Activated T-cell treated with anti-CD3 and anti-CD28 coated beads, Interleukin-2, amount 50 U/mL, for 24 hours (primary cell): ENCODE measurements around the gene AGPAT3.
"Not testable (repeated sequence)": the region's sequence is repeated elsewhere in the genome, so short reads cannot be mapped to it uniquely, and the experiment has no call there.

Source experiments
- DNase-seq: peaks from one replicate; pipeline ENCODE4 v3.0.0-alpha.2; 2020
- H3K27ac Mint-ChIP-seq: 2 replicates; pipeline ENCODE4 v1.8.0; 2020; ENCODE audit warnings: mild to moderate bottlenecking, mixed read lengths
- H3K27me3 Mint-ChIP-seq: 2 replicates; pipeline ENCODE4 v1.8.0; 2020; ENCODE audit warnings: mixed read lengths
- H3K36me3 Mint-ChIP-seq: 2 replicates; pipeline ENCODE4 v1.8.0; 2020; ENCODE audit warnings: low read depth, mixed read lengths
- H3K4me1 Mint-ChIP-seq: 2 replicates; pipeline ENCODE4 v1.8.0; 2020; ENCODE audit warnings: low read depth, mixed read lengths
- H3K4me3 Mint-ChIP-seq: 2 replicates; pipeline ENCODE4 v1.8.0; 2020; ENCODE audit warnings: mild to moderate bottlenecking, moderate library complexity, mixed read lengths
- H3K9me3 Mint-ChIP-seq: 2 replicates; pipeline ENCODE4 v1.8.0; 2020; ENCODE audit warnings: mixed read lengths

Gene AGPAT3

DNA sequence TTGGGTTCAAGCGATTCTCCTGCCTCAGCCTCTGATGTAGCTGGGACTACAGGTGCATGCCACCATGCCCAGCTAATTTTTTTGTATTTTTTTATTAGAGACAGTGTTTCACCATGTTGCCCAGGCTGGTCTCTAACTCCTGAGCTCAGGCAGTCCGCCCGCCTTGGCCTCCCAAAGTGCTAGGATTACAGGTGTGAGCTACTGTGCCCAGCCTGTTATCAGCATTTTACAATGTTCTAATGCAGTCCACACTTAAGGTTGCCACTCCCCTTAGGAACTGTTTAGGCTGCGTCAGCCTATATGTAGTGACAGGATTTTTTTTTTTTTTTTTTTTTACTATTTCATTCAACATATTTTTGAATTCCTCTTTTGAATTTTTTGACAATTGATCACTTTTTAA is 30.2 kb downstream of the AGPAT3 start:
- H3K9me3 Mint-ChIP-seq = no peaks in the 10 kb centered on the region
- peaks cover 55% of the 10 kb centered on the region for H3K36me3 Mint-ChIP-seq
- no peak overlapping the region for H3K4me3 Mint-ChIP-seq
- no peak overlapping the region for H3K27ac Mint-ChIP-seq
- DNase-seq = no peak
- H3K4me1 Mint-ChIP-seq = peaks cover 44% of the 10 kb centered on the region
- H3K27me3 Mint-ChIP-seq = no peaks in the 10 kb centered on the region

DNA sequence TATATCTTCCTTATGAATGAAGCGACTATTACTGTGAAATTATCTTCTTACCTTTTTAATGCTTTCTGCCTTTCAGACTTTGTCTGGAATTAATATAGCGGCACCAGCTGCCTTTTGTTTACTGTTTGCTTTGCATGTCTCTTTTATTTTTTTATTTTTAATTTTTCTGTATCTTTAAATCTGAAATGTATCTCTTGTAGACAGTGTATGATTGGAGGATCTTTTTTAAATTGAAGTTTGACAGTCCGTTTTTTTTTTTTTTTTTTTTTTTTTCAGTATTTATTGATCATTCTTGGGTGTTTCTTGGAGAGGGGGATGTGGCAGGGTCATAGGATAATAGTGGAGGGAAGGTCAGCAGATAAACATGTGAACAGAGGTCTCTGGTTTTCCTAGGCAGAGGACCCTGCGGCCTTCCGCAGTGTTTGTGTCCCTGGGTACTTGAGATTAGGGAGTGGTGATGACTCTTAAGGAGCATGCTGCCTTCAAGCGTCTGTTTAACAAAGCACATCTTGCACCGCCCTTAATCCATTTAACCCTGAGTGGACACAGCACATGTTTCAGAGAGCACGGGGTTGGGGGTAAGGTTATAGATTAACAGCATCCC is 31.8 kb downstream of the AGPAT3 start:
- peaks cover 59% of the 10 kb centered on the region for H3K36me3 Mint-ChIP-seq
- H3K4me1 Mint-ChIP-seq = peaks cover 43% of the 10 kb centered on the region
- not testable (repeated sequence) for H3K4me3 Mint-ChIP-seq, H3K9me3 Mint-ChIP-seq, H3K27me3 Mint-ChIP-seq, H3K27ac Mint-ChIP-seq, DNase-seq

DNA sequence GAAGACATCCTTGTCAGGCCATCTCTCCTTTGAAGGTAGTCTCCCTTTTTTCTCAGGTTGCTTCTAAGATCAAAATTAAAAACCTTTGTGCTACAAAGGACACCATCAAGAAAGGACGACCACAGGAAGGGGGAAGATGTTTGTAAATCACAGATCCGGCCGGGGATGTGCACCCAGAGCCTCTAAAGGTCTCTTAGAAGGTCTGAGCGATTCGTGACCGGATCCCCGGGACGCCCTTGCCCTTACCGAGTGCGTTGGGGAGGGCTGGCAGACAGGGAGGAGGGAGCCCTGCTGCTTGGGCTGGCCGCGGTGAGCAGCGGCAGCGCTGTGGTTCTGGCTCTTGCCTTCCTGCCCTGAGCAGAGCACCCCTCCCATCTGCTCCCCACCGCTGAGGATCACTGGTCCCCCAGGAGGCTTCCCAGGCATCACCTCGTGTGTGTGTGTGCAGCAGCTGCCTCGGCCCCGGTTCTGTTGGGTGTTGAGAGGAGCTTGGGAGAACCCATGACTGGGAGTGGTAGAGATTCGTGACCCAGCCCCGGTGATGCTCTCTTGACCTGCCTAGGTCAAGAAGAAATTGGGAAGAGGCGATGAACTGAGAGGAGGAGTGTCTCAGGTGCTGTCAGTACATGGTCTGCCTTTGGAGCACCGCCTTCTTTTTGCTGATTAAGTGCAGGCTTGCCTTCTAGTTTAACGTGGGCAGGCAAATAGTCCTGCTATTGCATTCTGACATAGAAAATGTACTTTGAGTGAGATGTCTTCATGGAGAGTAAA is 34.5 kb downstream of the AGPAT3 start:
- H3K4me1 Mint-ChIP-seq = peaks cover 25% of the 10 kb centered on the region
- H3K27ac Mint-ChIP-seq = peak overlapping the region; percentile 33
- peaks cover 49% of the 10 kb centered on the region for H3K36me3 Mint-ChIP-seq
- no peaks in the 10 kb centered on the region for H3K9me3 Mint-ChIP-seq
- no peak overlapping the region for H3K4me3 Mint-ChIP-seq
- no peaks in the 10 kb centered on the region for H3K27me3 Mint-ChIP-seq
- DNase-seq = no peak

DNA sequence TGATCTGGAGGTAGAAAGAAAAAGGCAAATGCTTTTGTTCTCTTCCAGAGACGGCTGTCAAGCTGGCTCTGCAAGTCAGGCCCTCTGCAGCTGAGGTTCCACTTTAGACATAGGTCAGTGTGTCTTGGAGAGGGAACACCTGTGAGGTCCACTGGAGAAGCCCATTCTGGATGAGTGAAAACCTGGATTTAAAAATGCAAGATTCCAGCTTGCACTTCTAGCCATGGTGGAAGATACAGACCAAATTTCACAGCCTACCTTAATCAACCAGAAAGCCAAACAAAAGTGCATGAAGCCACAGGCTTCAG is 35.0 kb downstream of the AGPAT3 start:
- H3K27me3 Mint-ChIP-seq = no peaks in the 10 kb centered on the region
- H3K9me3 Mint-ChIP-seq = no peaks in the 10 kb centered on the region
- peaks cover 52% of the 10 kb centered on the region for H3K36me3 Mint-ChIP-seq
- H3K4me1 Mint-ChIP-seq = peaks cover 21% of the 10 kb centered on the region
- H3K27ac Mint-ChIP-seq = no peak overlapping the region
- H3K4me3 Mint-ChIP-seq = no peak overlapping the region
- no peak for DNase-seq

DNA sequence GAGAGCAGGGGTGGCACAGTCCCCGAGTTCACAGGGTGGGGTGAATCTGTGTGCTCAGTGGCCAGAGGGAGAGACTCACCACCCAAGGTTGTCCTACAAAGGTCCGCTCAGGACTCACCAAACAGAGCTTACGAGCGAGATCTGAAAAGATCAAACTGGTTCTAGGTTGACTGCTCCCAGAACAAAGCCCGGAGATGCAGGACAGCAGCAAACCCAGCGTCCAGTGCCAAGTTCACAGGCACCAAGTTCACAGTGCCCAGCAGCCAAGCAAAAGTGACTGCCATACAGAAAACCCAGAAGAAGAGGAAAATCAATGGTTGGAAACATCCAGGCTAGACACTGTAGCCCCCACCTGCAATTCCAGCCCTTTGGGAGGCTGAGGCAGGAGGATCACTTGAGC is 35.7 kb downstream of the AGPAT3 start:
- no peak overlapping the region for H3K4me3 Mint-ChIP-seq
- H3K4me1 Mint-ChIP-seq = peaks cover 21% of the 10 kb centered on the region
- H3K27ac Mint-ChIP-seq = no peak overlapping the region
- no peak for DNase-seq
- no peaks in the 10 kb centered on the region for H3K27me3 Mint-ChIP-seq
- H3K9me3 Mint-ChIP-seq = no peaks in the 10 kb centered on the region
- H3K36me3 Mint-ChIP-seq = peaks cover 56% of the 10 kb centered on the region

DNA sequence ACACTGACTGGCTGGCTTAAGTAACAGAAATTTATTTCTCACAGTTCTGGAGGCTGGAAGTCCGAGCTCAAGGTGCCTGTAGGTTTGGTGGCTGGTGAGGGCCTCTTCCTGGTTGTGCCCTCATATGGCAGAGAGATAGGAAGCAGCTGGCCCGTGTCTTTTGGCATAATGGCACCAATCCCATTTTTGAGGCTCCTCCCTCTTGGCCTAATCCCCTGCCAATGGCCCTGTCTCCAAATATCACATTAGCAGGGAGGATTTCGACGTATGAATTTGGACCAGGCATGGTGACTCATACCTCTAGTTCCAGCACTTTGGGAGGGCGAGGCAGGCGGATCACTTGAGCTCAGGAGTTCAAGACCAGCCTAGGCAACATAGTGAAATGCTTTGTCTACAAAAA is 37.4 kb downstream of the AGPAT3 start:
- H3K9me3 Mint-ChIP-seq = no peaks in the 10 kb centered on the region
- no peak for DNase-seq
- no peak overlapping the region for H3K4me3 Mint-ChIP-seq
- no peak overlapping the region for H3K27ac Mint-ChIP-seq
- peaks cover 71% of the 10 kb centered on the region for H3K36me3 Mint-ChIP-seq
- H3K27me3 Mint-ChIP-seq = no peaks in the 10 kb centered on the region
- peaks cover 19% of the 10 kb centered on the region for H3K4me1 Mint-ChIP-seq

DNA sequence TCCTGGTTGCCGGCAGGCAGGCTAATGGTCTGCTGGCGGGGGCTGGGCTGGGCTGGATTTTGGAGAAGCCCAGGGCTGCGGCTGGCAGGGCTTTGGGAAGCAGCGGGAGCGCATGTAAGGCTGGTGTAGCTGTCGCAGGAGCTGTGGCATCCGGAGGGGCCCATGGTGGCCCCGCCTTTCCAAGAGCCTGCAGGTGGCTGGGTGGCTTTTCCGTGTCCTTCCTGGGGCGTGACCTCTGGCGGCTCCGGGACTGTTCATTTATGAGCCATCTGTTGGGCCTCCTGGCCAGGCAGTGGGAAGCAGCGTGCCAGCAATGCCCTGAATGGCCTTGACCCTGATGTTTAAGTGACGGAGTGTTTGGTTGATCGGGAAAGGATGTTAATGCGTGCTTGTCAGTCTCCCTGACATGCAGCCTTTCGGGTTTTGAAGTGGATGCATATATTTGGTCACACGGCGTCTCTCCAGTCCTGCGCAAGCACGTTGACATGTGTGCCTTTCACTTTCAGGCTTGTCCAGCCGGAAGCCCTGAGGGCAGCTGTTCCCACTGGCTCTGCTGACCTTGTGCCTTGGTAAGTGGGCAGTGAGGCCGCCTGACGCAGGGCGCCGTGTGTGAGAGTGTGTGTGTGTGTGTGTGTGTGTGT is 38.5 kb downstream of the AGPAT3 start:
- Mint-ChIP-seq H3K27ac (no peak overlapping the region), H3K36me3 (peaks cover 71% of the 10 kb centered on the region), H3K9me3 (no peaks in the 10 kb centered on the region), H3K4me1 (peaks cover 13% of the 10 kb centered on the region), H3K4me3 (no peak overlapping the region), H3K27me3 (no peaks in the 10 kb centered on the region)
- no peak for DNase-seq

DNA sequence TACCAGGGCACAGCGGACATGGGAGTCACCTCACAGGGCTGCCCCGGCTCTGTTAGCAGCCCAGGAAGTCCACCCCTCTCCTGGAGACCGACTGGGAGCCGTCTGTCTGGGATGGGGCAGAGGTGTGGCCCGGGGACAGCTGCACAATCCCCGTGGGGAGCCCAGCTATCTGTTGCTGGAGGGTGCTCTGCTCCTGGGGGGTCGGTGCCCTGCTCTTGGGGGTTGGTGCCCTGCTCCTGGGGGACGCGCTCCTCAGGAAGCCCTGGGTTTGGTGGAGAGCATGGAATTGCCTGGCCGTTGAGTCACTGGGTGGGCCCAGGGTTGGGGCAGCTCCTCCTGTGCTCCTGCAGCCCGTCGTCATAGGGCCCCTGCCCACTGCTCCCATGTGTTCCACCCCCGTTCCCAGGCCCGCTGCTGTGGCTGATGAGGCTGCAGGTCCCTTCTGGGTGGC is 39.3 kb downstream of the AGPAT3 start:
- no peaks in the 10 kb centered on the region for H3K9me3 Mint-ChIP-seq
- peaks cover 64% of the 10 kb centered on the region for H3K36me3 Mint-ChIP-seq
- peaks cover 13% of the 10 kb centered on the region for H3K4me1 Mint-ChIP-seq
- no peaks in the 10 kb centered on the region for H3K27me3 Mint-ChIP-seq
- H3K27ac Mint-ChIP-seq = peak overlapping the region; percentile 9
- no peak overlapping the region for H3K4me3 Mint-ChIP-seq
- no peak for DNase-seq

DNA sequence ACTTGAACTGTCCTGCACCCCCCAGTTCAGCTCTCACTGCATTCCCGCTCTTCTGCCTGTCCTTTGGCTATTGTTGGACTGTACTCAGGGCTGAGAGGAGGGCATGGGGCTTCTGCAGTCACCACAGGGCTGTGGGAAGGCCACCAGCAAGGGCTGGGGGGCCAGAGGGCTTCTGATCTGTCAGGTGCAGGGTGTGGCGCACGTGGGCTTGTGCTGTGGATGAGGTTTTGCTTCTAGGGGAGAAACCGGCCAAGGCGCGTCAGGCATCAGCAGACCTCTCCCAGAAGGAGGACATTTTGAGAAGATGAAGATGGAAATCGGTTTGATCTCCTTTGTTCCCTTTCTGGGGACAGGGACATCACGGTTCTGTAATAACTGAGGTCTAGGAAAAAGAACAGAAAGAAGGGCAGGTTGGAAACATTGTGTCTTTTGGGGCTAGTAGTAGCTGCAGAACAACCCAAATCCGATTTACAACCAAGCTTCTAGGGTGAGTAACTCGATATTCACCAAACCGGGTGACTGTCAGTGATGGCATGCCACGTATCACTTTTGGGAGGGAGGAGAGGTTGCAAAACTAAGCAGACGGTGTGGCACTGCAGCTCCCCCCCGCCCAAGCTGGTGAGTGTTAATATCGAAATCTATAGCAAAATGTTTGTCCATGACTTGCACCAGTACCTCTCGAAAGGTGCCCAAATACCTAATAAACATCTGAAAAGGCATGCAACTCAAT is 40.9 kb downstream of the AGPAT3 start:
- Mint-ChIP-seq H3K4me1 (peaks cover 25% of the 10 kb centered on the region), H3K4me3 (no peak overlapping the region), H3K27ac (peak overlapping the region; percentile 62), H3K27me3 (no peaks in the 10 kb centered on the region), H3K9me3 (no peaks in the 10 kb centered on the region), H3K36me3 (peaks cover 59% of the 10 kb centered on the region)
- DNase-seq = no peak

DNA sequence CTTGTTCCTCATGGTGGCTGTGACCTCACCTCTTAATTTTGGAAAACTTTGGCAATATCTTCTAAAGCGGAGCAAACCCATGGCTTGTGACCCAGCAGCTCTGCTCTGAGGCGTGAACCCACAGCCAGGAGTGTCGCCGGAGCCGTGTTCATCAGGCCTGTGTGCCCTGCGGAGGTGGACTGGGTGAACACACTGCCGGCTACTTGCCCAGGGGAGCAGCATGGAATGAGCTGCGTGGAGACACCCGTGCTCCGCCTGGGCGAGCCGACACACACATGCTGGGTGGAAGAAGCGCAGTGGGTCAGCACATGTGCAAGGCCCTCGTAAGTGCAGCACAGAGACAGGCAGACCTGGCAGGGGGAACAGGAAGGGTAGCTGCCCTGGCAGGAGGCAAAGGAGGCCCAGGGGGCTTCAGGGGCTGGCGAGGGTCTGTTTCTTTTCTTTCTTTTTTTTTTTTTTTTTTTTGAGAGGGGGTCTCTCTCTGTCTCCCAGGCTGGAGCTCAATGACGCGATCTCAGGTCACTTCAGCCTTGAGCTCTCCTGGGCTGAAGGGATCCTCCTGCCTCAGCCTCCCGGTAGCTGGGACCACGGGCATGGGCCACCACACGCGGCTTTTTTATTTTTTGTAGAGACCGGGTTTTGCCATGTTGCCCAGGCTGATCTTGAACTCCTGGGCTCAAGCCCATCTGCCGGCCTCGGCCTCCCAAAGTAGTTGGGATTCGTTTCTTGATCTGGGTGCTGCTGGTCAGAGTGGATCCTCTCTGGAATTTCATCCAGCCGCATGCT is 41.8 kb downstream of the AGPAT3 start:
- Mint-ChIP-seq H3K4me1 (peaks cover 19% of the 10 kb centered on the region), H3K27me3 (no peaks in the 10 kb centered on the region), H3K9me3 (no peaks in the 10 kb centered on the region), H3K4me3 (no peak overlapping the region), H3K36me3 (peaks cover 56% of the 10 kb centered on the region), H3K27ac (peak overlapping the region; percentile 30)
- DNase-seq = no peak

DNA sequence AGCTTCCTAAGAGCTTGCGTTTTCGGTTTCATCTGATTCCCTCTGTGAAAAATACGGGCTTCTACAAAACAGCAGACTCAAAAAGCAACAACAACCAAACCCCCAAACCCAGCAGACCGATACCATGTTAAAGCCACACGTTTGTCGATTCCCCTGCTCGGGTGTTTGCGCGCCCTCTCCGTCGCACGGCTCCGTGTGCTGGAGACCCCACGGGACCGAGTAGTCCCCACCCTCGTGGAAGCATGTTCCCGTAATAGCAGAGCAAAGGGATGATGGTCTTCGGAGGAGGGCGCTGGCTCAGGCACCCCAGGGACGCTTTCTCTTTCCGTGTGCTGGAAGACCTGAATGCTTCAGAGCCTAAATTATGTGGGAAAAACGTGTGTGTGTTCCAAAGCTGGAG is 42.7 kb downstream of the AGPAT3 start:
- Mint-ChIP-seq H3K9me3 (peaks cover 6% of the 10 kb centered on the region), H3K4me3 (no peak overlapping the region), H3K4me1 (peaks cover 17% of the 10 kb centered on the region), H3K27me3 (no peaks in the 10 kb centered on the region), H3K27ac (no peak overlapping the region), H3K36me3 (peaks cover 63% of the 10 kb centered on the region)
- no peak for DNase-seq

DNA sequence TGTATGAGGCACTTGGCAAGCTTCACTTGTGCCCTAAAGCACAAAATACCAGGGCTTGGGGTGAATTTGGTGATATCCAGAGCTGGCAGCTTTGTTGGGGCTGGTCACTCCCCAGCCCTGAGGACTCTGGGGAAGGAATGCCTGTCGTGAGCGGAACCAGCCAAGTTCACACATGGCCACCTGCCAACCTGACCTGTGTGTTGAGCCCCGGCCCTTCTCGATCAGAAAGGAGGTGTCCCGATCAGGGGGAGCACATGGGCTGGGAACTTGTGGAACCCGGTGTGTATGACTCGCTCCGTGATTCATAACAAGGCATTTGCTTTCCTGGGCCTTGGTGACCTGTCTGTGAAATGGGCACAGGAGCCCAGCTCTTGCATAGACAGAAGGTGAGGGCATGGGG is 43.1 kb downstream of the AGPAT3 start:
- H3K4me1 Mint-ChIP-seq = peaks cover 14% of the 10 kb centered on the region
- no peak overlapping the region for H3K4me3 Mint-ChIP-seq
- H3K9me3 Mint-ChIP-seq = peaks cover 6% of the 10 kb centered on the region
- no peak for DNase-seq
- peaks cover 65% of the 10 kb centered on the region for H3K36me3 Mint-ChIP-seq
- peak overlapping the region; percentile 27 for H3K27ac Mint-ChIP-seq
- H3K27me3 Mint-ChIP-seq = no peaks in the 10 kb centered on the region

DNA sequence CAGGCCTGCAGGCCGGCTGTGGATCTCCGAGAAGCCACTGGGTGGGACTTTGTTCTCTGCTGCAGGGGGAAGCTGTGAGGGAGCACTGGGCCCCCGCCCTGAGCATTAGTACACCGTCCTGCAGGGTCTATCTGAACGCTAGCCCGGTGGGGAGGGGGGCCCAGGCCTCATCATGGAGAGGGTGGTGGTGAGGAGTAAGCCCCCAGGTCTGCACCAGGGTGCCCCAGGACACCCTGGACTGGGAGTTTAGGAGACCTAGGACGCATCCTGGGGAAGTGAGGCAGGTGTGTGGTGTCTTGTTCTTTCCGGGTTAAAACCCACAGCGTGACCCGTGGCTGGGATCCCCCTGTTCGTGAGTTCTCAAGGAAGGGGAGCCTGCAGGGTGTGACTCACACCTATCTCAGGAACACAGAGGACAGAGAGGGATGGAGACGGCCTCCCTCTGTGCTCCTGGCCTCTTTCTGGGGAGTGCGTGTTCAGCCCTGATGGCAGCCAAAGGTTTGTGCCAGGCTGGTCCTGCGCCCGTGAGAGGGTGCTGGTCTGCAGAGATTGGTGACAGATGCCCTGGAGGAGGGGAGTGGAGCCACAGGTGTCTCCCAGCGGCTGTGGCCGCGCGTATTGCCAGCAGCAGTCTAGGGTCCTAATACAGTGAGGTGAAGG is 44.8 kb downstream of the AGPAT3 start:
- Mint-ChIP-seq H3K36me3 (peaks cover 65% of the 10 kb centered on the region), H3K4me1 (peaks cover 21% of the 10 kb centered on the region), H3K27ac (peak overlapping the region; percentile 31), H3K27me3 (no peaks in the 10 kb centered on the region), H3K9me3 (peaks cover 6% of the 10 kb centered on the region), H3K4me3 (no peak overlapping the region)
- DNase-seq = no peak

DNA sequence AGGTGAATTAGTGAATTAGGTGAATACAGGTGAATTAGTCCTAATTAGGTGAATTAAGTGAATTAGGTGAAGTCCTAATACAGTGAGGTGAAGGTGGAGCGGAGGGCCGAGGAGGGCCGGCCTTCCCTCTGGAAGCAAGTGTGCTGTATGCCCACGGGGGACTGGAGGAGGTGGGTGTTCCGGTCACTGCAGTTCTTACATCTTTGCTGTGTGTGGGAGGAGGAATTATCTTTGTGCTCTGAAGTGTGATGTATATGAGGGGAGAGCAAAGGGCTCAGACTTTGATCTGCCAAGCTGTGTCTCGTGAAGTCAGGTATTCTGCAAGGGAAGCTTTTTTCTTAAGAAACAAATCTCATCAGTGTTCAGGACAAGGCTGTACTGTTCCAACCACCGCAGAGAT is 45.4 kb downstream of the AGPAT3 start:
- DNase-seq = no peak
- Mint-ChIP-seq H3K36me3 (peaks cover 64% of the 10 kb centered on the region), H3K4me1 (peaks cover 21% of the 10 kb centered on the region)

More for the DNA sequence above, 45.4 kb downstream of the AGPAT3 start:
- Mint-ChIP-seq H3K27me3 (no peaks in the 10 kb centered on the region), H3K4me3 (no peak overlapping the region), H3K27ac (no peak overlapping the region), H3K9me3 (peaks cover 6% of the 10 kb centered on the region)
